GM12872 (cell line): Measurements from ENCODE around the gene INF2.
A peak's percentile ranks its signal among the peaks of the same experiment; 100 is the strongest.

Source experiments
- TF ChIP-seq, protein P1 (sequence below): IDR thresholded peaks from 3 replicates; pipeline ENCODE4 v1.5.1; 2011; ENCODE audit warnings: low read depth, mild to moderate bottlenecking, low read length, moderate library complexity; ENCODE audit not compliant: insufficient read depth

Gene INF2

DNA sequence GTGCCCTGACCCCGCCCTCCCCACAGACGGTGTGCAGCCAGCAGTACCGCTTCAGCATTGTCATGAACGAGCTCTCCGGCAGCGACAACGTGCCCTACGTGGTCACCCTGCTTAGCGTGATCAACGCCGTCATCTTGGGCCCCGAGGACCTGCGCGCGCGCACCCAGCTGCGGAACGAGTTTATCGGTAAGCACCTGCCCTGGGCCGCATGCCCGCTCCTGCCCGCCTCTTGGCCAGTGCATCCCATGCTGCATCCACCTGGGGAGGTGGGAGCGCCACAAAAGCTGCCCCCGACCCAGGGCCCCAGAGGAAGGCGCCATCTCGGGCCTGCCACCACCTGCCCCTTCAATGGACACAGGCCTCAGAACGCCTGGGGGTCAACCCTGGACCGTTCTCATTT, 13.9 kb downstream of the INF2 start:
- TF ChIP-seq, protein P1, sequence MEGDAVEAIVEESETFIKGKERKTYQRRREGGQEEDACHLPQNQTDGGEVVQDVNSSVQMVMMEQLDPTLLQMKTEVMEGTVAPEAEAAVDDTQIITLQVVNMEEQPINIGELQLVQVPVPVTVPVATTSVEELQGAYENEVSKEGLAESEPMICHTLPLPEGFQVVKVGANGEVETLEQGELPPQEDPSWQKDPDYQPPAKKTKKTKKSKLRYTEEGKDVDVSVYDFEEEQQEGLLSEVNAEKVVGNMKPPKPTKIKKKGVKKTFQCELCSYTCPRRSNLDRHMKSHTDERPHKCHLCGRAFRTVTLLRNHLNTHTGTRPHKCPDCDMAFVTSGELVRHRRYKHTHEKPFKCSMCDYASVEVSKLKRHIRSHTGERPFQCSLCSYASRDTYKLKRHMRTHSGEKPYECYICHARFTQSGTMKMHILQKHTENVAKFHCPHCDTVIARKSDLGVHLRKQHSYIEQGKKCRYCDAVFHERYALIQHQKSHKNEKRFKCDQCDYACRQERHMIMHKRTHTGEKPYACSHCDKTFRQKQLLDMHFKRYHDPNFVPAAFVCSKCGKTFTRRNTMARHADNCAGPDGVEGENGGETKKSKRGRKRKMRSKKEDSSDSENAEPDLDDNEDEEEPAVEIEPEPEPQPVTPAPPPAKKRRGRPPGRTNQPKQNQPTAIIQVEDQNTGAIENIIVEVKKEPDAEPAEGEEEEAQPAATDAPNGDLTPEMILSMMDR: no peak

- TF ChIP-seq, protein P1: no peak
Measured at GRCh38 chr14:104704252-104704651, 14.8 kb downstream of the INF2 start.

GRCh38 chr14:104705340-104706047, 16.1 kb downstream of the INF2 start:
- TF ChIP-seq, protein P1: no peak

DNA sequence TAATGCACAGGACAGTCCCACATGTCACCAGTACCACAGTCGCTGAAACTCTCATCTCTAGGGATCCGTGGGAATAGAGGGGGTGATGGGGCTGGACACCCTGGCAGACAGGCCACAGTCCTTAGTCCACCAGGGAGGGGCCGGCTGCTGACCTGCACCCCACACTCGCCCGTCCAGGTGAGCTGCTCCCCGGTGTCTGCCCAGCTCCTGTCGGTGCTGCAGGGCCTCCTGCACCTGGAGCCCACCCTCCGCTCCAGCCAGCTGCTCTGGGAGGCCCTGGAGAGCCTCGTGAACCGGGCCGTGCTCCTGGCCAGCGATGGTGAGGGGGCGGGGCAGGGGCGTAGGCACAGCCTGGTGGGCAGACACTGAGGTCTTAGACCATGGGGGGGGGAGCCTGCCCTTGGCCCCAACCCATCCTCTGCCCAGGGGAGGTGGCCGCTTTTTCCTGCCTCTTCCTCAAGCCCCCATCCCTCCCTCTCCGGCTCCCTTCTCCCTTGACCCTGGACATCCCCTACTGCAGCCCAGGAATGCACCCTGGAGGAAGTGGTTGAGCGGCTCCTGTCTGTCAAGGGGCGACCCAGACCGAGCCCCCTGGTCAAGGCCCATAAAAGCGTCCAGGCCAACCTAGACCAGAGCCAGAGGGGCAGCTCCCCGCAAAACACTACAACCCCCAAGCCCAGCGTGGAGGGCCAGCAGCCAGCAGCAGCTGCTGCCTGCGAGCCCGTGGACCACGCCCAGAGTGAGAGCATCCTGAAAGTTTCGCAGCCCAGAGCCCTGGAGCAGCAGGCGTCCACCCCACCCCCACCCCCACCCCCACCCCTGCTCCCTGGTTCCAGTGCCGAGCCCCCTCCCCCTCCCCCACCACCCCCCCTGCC, 17.6 kb downstream of the INF2 start:
- TF ChIP-seq, protein P1: no peak

- TF ChIP-seq, protein P1: no peak
Measured at GRCh38 chr14:104707608-104708595, 18.5 kb downstream of the INF2 start.

- TF ChIP-seq, protein P1: peak; percentile 99
Measured at GRCh38 chr14:104708606-104709268, 19.3 kb downstream of the INF2 start.
